HG02938 (cell line): ENCODE measurements around the gene DKKL1.

ENCODE experiments used
- ATAC-seq: cut with Tn5 transposase; IDR thresholded peaks from one replicate; pipeline ENCODE4 v1.9.1; 2021; ENCODE audit warnings: mild to moderate bottlenecking, moderate library complexity; ENCODE audit not compliant: unreplicated experiment

Gene DKKL1

DNA sequence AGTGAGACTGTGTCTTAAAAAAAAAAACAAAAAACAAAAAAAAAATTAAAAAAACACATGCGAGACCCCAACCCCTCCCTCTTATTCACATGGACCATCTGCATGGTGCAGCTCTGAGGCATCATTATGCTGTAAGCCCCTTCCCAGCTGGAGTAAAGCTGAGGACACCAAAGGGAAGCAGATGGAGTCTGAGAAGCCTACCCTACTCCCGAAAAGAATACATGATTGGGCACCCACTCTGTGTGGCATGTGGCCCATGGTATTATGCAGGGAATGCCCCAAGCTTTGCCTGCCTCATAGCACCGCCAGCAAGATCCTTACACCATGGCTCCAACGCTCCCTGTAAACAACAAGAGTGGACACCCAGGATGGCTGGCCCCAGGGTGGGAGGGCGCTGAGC is 54.8 kb downstream of the DKKL1 start:
- no peak for ATAC-seq

GRCh38 chr19:49419173-49419572 is 55.5 kb downstream of the DKKL1 start:
- no peak for ATAC-seq

DNA sequence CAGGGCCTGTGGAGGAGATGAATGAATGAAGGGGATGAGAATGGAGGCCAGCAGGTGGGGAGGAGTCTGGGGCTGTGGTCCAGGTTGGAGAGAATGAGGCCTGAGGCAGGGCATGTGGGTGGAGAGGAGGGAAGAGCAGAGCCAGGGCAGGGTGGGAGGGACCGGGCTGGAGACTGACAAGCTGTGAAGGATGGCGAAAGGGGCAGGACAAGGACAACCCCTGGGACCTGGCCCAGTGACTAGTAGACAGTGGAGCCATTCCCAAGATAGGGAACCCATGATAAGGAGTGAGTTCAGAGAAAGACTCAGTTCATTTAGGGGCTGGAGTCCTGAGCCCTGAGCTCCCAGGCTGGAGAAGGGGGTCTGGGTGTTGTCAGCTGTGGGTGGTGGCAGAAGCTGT is 56.5 kb downstream of the DKKL1 start:
- ATAC-seq: no peak

DNA sequence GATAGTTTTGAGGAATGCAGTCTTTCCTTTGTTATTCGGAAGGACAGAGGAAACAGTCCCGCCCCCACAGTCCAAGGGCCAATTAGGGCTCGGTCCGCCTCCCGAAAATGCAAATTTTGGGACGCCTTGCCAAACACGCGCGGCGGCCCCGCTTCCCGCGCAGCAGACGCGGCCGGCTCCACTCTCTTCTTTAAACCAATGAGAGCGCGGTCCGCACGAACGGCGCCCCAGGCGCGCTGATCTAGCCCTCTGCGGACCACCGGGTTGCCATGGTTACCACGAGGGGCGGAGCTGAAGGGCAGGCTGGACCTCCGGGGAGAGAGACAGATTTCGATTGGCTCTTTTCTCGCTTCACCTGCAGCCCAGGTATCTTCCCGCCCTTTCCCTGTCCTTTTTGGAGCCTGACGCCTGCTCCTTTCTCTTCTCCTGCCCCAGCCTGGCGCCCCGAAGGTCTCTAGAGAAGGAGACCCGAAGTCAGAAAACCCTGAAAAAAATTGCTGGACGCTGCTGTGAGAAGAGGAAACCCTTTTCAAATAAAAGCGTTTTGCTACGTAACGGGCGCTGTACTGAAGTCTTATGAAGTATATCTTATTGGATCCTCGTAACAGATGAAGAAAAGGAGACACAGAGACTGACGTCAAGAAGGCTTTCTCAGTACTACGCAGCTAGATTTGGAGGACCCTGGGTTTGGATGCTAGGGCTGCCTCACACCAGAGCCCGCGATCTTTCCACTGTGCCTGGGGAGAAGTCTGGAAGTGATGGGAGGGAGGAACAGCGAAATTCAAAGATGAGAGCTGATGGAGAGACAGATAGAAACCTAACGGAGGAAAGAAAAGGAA is 57.6 kb downstream of the DKKL1 start:
- no peak for ATAC-seq

DNA sequence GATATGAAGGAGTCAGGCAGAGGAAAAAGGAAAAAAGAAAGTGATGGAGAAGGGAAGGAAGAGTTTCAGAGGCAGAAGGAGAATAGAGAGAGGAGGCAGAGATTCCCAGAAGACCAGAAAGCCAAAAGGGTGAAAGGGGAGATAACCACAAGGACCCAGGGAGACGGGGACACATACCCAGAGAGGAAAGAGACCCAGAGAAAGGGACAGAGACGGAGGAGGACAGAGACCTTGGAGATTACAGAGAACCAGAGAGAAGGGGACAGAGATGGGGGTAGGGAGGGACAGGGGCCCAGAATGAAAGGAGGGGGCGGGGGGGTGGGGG is 58.2 kb downstream of the DKKL1 start:
- no peak for ATAC-seq

GRCh38 chr19:49422407-49423070 is 58.9 kb downstream of the DKKL1 start:
- ATAC-seq: no peak

DNA sequence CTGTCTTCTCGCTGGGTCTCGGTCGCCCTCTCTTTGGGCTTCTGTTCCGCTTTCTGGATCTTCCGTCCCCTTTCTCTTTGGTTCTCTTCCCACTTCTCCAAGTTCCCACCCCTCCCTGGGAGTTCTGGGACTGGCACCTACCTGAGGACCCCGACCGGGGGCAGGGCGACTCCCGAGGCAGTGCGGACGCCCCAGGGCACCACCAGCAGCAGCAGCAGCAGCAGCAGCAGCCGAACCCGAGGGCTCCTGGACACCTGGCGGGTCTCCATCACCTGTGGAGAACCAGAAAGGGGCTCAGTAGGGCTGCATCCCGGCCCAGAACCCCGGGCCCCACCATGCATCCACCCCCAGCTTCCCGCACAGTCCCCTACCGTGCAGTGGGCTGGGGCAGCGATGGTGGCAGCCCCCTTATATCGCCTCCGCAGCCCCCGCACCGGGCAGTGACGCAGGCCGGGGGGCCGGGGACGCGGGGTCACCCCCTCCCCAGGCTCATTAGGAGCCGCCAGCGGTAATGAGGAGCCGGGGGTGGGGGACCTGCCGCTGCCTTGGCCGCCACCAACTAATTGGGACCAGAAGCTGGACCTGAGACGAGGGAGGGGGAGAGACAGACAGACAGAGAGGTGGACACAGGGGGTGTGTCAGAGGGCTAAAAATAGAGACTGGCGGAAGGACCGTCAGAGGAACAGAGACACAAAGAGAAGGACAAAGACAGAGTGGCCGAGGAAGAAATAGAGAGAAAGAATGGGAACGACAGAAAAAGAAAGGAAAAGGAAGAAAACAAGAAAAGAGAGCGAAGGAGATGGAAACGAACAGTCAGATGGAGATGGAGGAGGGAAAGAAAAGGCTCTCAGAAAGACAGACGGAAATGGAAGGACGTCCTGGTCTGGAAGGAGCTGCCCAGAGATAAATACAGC is 59.7 kb downstream of the DKKL1 start, which contains the start of gene PTH2:
TSS of gene PTH2 (minus strand) at position 371 of the 914 bp plus-strand sequence. CDS start at position 269, 102 bp downstream.
- no peak for ATAC-seq

- ATAC-seq: no peak
These were observed 60.3 kb downstream of the DKKL1 start for GRCh38 chr19:49423985-49424303.
